OCI-LY3 (cell line): Measurements from ENCODE around the gene MSANTD3.

Experiments used
- EZH2phosphoT487 ChIP-seq: fragments of 200-600 bp; shearing (Covaris generic); IDR thresholded peaks from 2 replicates; pipeline ENCODE4 v1.6.1; 2018; ENCODE audit warnings: antibody characterized with exemption, mixed run types, low read depth
- TF ChIP-seq, protein P1 (sequence below): fragments of 200-600, 300-600 bp; sonication (generic); IDR thresholded peaks from 2 replicates; pipeline ENCODE4 v1.5.1; 2014; ENCODE audit warnings: antibody characterized with exemption, low read length, low read depth

DNA sequence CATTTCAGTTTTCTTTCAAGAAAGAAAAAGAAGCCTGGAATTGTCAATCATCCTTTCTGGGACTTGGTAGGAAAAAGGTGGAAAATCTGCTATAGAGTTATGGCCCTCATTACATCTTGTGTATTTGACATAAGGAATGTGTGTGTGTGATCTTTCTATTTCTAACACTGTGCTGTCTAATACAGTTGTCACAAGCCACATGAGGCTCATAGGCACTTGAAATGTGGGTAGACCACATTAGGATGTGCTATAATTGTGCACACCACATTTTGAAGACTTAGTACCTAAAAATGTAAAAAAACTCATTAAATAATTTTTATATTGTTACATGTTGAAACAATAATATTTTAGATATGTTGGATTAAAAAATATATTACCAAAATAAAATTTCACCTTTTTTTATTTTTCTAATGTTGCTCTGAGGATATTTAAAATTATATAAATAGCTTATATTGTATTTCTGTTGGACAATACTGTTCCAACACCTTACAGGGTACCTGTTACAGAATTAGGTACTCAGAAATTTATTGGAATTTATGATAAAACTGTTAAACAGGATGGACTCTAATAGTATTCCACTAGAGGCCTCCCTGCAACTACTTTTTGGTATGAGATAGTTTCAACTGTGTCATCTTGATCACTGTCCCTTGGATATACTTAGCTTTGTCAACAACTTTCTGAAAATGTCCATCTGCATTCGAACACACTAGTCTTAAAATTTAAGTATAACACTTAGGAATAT is 18.4 kb downstream of the MSANTD3 start:
- TF ChIP-seq, protein P1, sequence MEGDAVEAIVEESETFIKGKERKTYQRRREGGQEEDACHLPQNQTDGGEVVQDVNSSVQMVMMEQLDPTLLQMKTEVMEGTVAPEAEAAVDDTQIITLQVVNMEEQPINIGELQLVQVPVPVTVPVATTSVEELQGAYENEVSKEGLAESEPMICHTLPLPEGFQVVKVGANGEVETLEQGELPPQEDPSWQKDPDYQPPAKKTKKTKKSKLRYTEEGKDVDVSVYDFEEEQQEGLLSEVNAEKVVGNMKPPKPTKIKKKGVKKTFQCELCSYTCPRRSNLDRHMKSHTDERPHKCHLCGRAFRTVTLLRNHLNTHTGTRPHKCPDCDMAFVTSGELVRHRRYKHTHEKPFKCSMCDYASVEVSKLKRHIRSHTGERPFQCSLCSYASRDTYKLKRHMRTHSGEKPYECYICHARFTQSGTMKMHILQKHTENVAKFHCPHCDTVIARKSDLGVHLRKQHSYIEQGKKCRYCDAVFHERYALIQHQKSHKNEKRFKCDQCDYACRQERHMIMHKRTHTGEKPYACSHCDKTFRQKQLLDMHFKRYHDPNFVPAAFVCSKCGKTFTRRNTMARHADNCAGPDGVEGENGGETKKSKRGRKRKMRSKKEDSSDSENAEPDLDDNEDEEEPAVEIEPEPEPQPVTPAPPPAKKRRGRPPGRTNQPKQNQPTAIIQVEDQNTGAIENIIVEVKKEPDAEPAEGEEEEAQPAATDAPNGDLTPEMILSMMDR: no peak
- no peak for TF ChIP-seq EZH2phosphoT487
